Measurements from ENCODE around the gene SHD.

SHD gene

DNA sequence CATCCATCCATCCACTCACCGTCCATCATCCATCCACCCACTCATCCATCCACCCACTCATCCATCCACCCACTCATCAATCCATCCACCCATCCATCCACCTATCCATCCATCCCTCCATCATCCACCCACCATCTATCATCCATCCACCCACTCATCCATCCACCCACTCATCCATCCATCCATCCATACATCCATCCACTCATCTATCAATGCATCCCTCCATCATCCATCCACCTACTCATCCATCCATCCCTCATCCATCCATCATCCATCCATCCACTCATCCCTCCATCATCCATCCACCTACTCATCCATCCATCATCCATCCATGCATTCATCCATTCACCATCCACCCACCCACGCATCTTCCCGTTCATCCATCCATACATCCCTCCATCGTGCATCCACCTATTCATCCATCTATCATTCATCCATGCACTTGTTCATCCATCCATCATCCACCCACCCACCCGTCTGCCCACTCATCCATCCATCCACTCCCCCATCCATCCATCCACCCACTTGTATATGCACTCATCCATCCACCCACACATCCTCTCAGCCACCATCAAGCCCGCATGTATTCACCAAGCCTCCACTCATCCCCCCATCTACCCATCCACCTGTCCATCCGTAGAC is 56.0 kb downstream of the SHD start:
- no peak overlapping the region for H3K4me3 ChIP-seq (ENCODE audit: low read depth, low read length)
- TF ChIP-seq CTCF (IDR thresholded peaks at IDR 0.05; ENCODE audit: control insufficient read depth, extremely low read depth, insufficient read depth), result no peak
- no peak for DNase-seq (ENCODE audit: low read depth)

DNA sequence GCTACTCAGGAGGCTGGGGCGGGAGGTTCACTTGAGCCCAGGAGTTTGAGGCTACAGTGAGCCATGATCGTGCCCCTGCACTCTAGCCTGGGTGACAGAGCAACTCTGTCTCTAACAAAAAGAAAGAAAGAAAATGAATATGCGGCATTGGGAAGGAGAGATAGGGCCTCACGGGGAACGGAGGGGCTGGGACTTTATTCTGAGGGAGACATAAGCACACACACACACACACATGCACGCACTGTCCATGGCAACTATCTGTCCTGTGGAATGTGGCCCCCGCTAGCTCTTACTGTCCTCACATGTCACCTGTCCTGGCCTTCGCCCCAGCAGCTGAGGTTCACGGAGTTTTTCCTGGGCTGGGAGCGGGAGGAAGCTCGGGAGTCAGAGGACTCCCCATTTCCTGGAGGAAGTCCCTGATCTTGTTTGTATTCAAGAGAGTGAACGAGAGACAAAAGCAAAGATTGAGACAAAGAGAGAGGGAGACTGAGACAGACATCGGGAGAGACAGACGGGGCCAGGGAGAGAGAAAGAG is 58.9 kb downstream of the SHD start:
- no peak for DNase-seq (ENCODE audit: low read depth)
- TF ChIP-seq CTCF (IDR thresholded peaks at IDR 0.05; ENCODE audit: control insufficient read depth, extremely low read depth, insufficient read depth), result no peak
- H3K4me3 ChIP-seq (ENCODE audit: low read depth, low read length), result peak overlapping the region; percentile 58

DNA sequence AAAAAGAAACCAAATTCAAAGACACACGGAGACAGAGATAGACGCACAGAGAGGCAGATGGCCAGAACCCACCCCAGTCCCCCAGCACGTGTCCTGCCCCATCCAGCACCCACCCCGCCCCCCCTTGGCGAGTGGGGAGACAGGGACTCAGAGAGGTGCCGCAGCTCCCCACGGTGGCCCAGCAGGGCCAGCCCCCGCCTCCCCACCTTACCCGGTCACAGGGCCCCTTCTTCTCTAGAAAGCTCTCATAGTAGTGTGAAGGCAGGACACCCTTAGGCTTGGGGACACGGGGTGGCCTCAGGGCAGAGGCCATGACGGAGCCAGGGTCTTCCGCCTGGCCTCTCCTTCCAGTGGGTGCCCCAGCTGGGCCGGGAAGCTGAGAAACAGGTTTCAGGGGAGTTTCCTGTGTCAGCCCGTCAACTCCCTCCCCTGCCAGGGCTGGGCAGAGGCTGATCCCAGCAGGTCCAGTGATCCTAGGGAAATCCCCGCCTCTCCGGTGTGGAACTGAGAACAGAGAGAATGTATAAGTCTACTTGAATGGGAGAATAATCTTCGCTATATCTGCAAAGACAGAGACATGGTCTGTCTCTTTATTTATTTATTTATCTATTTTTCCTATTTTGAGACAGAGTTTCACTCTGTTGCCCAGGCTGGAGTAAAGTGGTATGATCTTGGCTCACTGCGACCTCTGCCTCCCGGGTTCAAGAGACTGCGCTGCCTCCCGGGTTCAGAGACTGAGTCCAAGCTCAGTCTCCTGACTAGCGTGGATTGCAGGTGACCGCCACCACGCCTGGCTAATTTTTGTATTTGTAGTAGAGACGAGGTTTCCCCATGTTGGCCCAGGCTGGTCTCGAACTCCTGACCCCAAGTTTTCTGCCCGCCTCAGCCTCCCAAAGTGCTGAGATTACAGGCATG is 59.6 kb downstream of the SHD start, which contains the start of gene STAP2:
Gene STAP2, minus strand, starts transcription at position 387 of the 915 bp plus-strand sequence. Its CDS starts 74 bp downstream, at position 313.
- peak within 1 kb of the TSS; percentile 58 for H3K4me3 ChIP-seq (ENCODE audit: low read depth, low read length)
- TF ChIP-seq CTCF (IDR thresholded peaks at IDR 0.05; ENCODE audit: control insufficient read depth, extremely low read depth, insufficient read depth), result no peak
- DNase-seq (ENCODE audit: low read depth), result peak; percentile 67

Data from LNCaP clone FGC (cell line).